Neural cell (in vitro differentiated cells): ENCODE data around the gene FAM53B. TPM values are rescaled to one million over a fixed set of nuclear protein-coding genes. Genes with fewer than 3 reads are reported as not detected.

ENCODE experiments used
- H2AFZ ChIP-seq: fragments of 200-600, 300-800 bp; sonication (generic), shearing (Covaris generic); 2 replicates; pipeline ENCODE4 v1.6.0; 2014; ENCODE audit warnings: low read depth, mild to moderate bottlenecking, antibody characterized with exemption, low read length, moderate library complexity
- H3F3A ChIP-seq: fragments of 200-600 bp; shearing (Covaris generic); 2 replicates; pipeline ENCODE4 v1.6.1; 2016; ENCODE audit warnings: mild to moderate bottlenecking, moderate library complexity, mixed read lengths, antibody characterized with exemption, low read length; ENCODE audit not compliant: insufficient read depth, poor library complexity, severe bottlenecking
- H3K27ac ChIP-seq: fragments of 200-600, 300-800 bp; sonication (generic), shearing (Covaris generic); 2 replicates; pipeline ENCODE4 v1.5.1; 2014; ENCODE audit warnings: mild to moderate bottlenecking, low read length, moderate library complexity
- H3K27me3 ChIP-seq: fragments of 300-800, 200-600 bp; sonication (generic), shearing (Covaris generic); 2 replicates; pipeline ENCODE4 v1.6.0; 2014; ENCODE audit warnings: mild to moderate bottlenecking, low read depth, low read length, moderate library complexity; ENCODE audit not compliant: insufficient read depth
- H3K36me3 ChIP-seq: fragments of 300-800, 200-600 bp; sonication (generic), shearing (Covaris generic); 2 replicates; pipeline ENCODE4 v1.5.1; 2014; ENCODE audit warnings: mild to moderate bottlenecking, antibody characterized with exemption, low read length, moderate library complexity; ENCODE audit not compliant: insufficient read depth
- H3K4me2 ChIP-seq: fragments of 300-800, 200-600 bp; sonication (generic), shearing (Covaris generic); 2 replicates; pipeline ENCODE4 v1.6.0; 2014; ENCODE audit warnings: mild to moderate bottlenecking, low read length
- H3K4me3 ChIP-seq: fragments of 300-800, 200-600 bp; sonication (generic), shearing (Covaris generic); 2 replicates; pipeline ENCODE4 v1.5.1; 2014; ENCODE audit warnings: mild to moderate bottlenecking, low read length, moderate library complexity
- H3K79me2 ChIP-seq: fragments of 200-600 bp; shearing (Covaris generic); replicated peaks from 2 replicates; pipeline ENCODE4 v1.6.0; 2014; ENCODE audit warnings: mild to moderate bottlenecking, low read length, moderate library complexity; ENCODE audit not compliant: insufficient read depth
- H3K9ac ChIP-seq: fragments of 300-800, 200-600 bp; sonication (generic), shearing (Covaris generic); 2 replicates; pipeline ENCODE4 v1.6.1; 2016; ENCODE audit warnings: mild to moderate bottlenecking, low read length, mixed read lengths
- H3K9me2 ChIP-seq: fragments of 200-600 bp; shearing (Covaris generic); 2 replicates; pipeline ENCODE4 v1.6.1; 2016; ENCODE audit warnings: mild to moderate bottlenecking, low read length, mixed read lengths; ENCODE audit not compliant: insufficient read depth
- H3K9me3 ChIP-seq: fragments of 200-600, 300-800 bp; sonication (generic), shearing (Covaris generic); 2 replicates; pipeline ENCODE4 v1.6.1; 2016; ENCODE audit warnings: mild to moderate bottlenecking, mixed run types, low read length, moderate library complexity, mixed read lengths
- H4K20me1 ChIP-seq: fragments of 200-600 bp; shearing (Covaris generic); 2 replicates; pipeline ENCODE4 v1.6.1; 2016; ENCODE audit warnings: mild to moderate bottlenecking, mixed run types; ENCODE audit not compliant: insufficient read depth
- EP300 ChIP-seq: fragments of 450-650 bp; conservative IDR thresholded peaks from 2 replicates; pipeline ENCODE4 v1.6.1; 2014; ENCODE audit warnings: antibody characterized with exemption, mild to moderate bottlenecking, moderate library complexity; ENCODE audit not compliant: poor library complexity, severe bottlenecking
- EZH2 ChIP-seq: fragments of 200-600, 300-800 bp; shearing (Covaris generic), sonication (generic); IDR thresholded peaks from 2 replicates; pipeline ENCODE4 v1.6.1; 2014; ENCODE audit warnings: antibody characterized with exemption, low read length, borderline replicate concordance, mild to moderate bottlenecking; ENCODE audit not compliant: insufficient read depth, poor library complexity, severe bottlenecking
- MXI1 ChIP-seq: fragments of 450-650 bp; conservative IDR thresholded peaks from 2 replicates; pipeline ENCODE4 v1.6.1; 2014; ENCODE audit warnings: antibody characterized with exemption, mild to moderate bottlenecking; ENCODE audit not compliant: poor library complexity, severe bottlenecking
- POLR2AphosphoS5 ChIP-seq: IDR thresholded peaks from 2 replicates; pipeline ENCODE4 v1.6.1; 2012
- RAD21 ChIP-seq: fragments of 450-650 bp; conservative IDR thresholded peaks from 2 replicates; pipeline ENCODE4 v1.6.1; 2014; ENCODE audit warnings: antibody characterized with exemption, mild to moderate bottlenecking, moderate library complexity
- SMC3 ChIP-seq: fragments of 450-650 bp; conservative IDR thresholded peaks from 2 replicates; pipeline ENCODE4 v1.6.1; 2014; ENCODE audit warnings: antibody characterized with exemption, mild to moderate bottlenecking, moderate library complexity; ENCODE audit not compliant: poor library complexity
- TAF1 ChIP-seq: IDR thresholded peaks from 2 replicates; pipeline ENCODE4 v1.6.1; 2012; ENCODE audit warnings: low read depth
- polyA plus RNA-seq: library from polyadenylated mRNA; depleted of rRNA; stranded (reverse); fragments of >200 nt; gene quantifications from 2 replicates; pipeline ENCODE4 v1.2.3, GENCODE V29; 2014
- TF ChIP-seq, protein P1 (sequence below): fragments of 450-650 bp; IDR thresholded peaks from 2 replicates; pipeline ENCODE4 v1.5.1; 2014; ENCODE audit warnings: antibody characterized with exemption, mild to moderate bottlenecking, moderate library complexity; ENCODE audit not compliant: poor library complexity, severe bottlenecking
- TF ChIP-seq, protein P2 (sequence below): IDR thresholded peaks from 2 replicates; pipeline ENCODE4 v1.6.1; 2012; ENCODE audit warnings: borderline replicate concordance

FAM53B gene
- polyA plus RNA-seq, 1 donor from 2014 or later, result 21.8 TPM

DNA sequence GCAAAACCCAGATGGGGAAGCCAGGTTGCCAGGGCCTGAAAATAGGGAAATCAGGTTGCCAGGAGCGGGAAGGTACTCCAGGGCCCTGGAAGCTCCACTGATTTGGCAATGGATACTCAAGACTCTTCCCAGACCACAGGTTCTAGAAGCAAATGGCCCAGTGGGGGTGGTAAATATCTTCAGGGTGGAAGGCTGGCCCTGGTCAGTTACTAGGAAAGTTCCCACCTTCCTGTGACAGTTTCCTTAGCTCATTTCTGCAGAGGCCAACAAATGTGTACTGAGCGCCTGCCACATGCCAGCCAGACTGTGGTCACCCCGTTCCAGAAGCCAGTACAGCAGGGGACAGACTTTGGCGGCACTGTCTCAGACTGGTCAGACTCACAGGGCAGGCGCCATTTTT lies 113.6 kb downstream of the FAM53B start:
- Histone ChIP-seq H3K9me3 (no peaks in the 10 kb centered on the region), H3K27me3 (no peaks in the 10 kb centered on the region), H3K79me2 (peaks cover 4% of the 10 kb centered on the region), H3K27ac (no peak overlapping the region), H3K4me3 (no peak overlapping the region), H3F3A (no peaks in the 10 kb centered on the region), H3K36me3 (no peaks in the 10 kb centered on the region), H4K20me1 (no peaks in the 10 kb centered on the region), H2AFZ (no peak overlapping the region), H3K9me2 (no peaks in the 10 kb centered on the region), H3K9ac (no peak overlapping the region), H3K4me2 (no peak overlapping the region)
- TF ChIP-seq RAD21 (no peak), MXI1 (no peak), EZH2 (no peak), TAF1 (no peak), SMC3 (no peak), EP300 (no peak), POLR2AphosphoS5 (no peak)
- TF ChIP-seq, protein P1, sequence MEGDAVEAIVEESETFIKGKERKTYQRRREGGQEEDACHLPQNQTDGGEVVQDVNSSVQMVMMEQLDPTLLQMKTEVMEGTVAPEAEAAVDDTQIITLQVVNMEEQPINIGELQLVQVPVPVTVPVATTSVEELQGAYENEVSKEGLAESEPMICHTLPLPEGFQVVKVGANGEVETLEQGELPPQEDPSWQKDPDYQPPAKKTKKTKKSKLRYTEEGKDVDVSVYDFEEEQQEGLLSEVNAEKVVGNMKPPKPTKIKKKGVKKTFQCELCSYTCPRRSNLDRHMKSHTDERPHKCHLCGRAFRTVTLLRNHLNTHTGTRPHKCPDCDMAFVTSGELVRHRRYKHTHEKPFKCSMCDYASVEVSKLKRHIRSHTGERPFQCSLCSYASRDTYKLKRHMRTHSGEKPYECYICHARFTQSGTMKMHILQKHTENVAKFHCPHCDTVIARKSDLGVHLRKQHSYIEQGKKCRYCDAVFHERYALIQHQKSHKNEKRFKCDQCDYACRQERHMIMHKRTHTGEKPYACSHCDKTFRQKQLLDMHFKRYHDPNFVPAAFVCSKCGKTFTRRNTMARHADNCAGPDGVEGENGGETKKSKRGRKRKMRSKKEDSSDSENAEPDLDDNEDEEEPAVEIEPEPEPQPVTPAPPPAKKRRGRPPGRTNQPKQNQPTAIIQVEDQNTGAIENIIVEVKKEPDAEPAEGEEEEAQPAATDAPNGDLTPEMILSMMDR, result no peak
- TF ChIP-seq, protein P2, sequence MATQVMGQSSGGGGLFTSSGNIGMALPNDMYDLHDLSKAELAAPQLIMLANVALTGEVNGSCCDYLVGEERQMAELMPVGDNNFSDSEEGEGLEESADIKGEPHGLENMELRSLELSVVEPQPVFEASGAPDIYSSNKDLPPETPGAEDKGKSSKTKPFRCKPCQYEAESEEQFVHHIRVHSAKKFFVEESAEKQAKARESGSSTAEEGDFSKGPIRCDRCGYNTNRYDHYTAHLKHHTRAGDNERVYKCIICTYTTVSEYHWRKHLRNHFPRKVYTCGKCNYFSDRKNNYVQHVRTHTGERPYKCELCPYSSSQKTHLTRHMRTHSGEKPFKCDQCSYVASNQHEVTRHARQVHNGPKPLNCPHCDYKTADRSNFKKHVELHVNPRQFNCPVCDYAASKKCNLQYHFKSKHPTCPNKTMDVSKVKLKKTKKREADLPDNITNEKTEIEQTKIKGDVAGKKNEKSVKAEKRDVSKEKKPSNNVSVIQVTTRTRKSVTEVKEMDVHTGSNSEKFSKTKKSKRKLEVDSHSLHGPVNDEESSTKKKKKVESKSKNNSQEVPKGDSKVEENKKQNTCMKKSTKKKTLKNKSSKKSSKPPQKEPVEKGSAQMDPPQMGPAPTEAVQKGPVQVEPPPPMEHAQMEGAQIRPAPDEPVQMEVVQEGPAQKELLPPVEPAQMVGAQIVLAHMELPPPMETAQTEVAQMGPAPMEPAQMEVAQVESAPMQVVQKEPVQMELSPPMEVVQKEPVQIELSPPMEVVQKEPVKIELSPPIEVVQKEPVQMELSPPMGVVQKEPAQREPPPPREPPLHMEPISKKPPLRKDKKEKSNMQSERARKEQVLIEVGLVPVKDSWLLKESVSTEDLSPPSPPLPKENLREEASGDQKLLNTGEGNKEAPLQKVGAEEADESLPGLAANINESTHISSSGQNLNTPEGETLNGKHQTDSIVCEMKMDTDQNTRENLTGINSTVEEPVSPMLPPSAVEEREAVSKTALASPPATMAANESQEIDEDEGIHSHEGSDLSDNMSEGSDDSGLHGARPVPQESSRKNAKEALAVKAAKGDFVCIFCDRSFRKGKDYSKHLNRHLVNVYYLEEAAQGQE, result no peak

DNA sequence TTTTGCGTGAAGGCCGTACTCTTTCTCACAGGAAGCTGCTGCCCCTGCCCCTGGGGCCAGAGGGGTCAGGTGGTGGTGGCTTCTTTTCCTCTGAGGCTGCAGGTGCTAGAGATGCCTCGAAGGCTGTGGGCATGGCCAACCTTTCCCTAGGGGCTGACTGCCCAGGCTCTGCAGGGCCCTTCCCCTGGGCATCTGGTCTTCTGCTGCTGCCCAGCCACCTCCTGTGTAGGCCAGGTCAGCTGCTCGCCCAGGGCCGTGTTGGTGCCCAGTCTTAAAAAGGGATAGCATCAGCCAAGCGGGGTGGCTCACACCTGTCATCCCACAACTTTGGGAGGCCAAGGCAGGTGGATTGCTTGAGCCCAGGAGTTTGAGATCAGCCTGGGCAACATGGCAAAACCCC lies 114.3 kb downstream of the FAM53B start:
- no peak overlapping the region for H3K27ac ChIP-seq
- no peak overlapping the region for H3K4me2 ChIP-seq
- no peak overlapping the region for H3K4me3 ChIP-seq
- H4K20me1 ChIP-seq, result no peaks in the 10 kb centered on the region
- no peaks in the 10 kb centered on the region for H3K9me2 ChIP-seq
- H3K36me3 ChIP-seq, result no peaks in the 10 kb centered on the region
- H3F3A ChIP-seq, result no peaks in the 10 kb centered on the region
- no peaks in the 10 kb centered on the region for H3K27me3 ChIP-seq
- no peak overlapping the region for H3K9ac ChIP-seq
- H2AFZ ChIP-seq, result no peak overlapping the region
- TF ChIP-seq TAF1 (no peak), POLR2AphosphoS5 (no peak), EZH2 (no peak), RAD21 (no peak)
- peaks cover 4% of the 10 kb centered on the region for H3K79me2 ChIP-seq
- H3K9me3 ChIP-seq, result no peaks in the 10 kb centered on the region

DNA sequence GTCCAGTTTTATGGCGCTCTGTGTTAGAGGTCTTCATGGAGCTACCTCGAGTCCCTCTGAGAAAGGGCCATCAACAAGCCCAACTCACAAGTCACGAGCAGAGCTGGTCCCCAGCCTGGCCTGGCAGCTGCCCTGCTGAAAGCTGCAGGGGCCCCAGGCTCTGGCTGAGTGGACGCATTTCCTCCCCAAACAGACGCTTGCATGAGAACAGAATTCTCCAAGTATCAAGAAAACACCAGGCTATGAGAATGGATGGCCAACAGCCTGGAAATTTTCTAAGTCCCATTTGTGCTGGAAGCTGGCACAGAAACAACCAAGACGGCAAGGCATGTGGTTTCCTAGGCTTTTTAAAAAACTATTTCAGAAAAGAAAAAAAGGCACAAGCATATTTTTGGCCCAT lies 114.8 kb downstream of the FAM53B start:
- H3K9me3 ChIP-seq, result no peaks in the 10 kb centered on the region
- TF ChIP-seq POLR2AphosphoS5, result no peak
- no peak for TF ChIP-seq EP300
- no peak for TF ChIP-seq MXI1
- TF ChIP-seq, protein P2, result no peak
- no peak for TF ChIP-seq SMC3
- no peak for TF ChIP-seq TAF1
- no peak for TF ChIP-seq RAD21
- TF ChIP-seq EZH2, result no peak
- TF ChIP-seq, protein P1, result no peak
- no peaks in the 10 kb centered on the region for H4K20me1 ChIP-seq
- no peaks in the 10 kb centered on the region for H3K9me2 ChIP-seq
- peaks cover 4% of the 10 kb centered on the region for H3K79me2 ChIP-seq
- H2AFZ ChIP-seq, result no peak overlapping the region
- no peak overlapping the region for H3K9ac ChIP-seq
- H3K4me2 ChIP-seq, result no peak overlapping the region
- no peaks in the 10 kb centered on the region for H3K27me3 ChIP-seq
- no peaks in the 10 kb centered on the region for H3F3A ChIP-seq
- no peak overlapping the region for H3K4me3 ChIP-seq
- no peaks in the 10 kb centered on the region for H3K36me3 ChIP-seq
- H3K27ac ChIP-seq, result no peak overlapping the region
